ENCODE data around the gene ADGRA1. TPM values are rescaled to one million over a fixed set of nuclear protein-coding genes. Genes with fewer than 3 reads are reported as not detected.

Gene ADGRA1
- total RNA-seq, 4 donors from 2014 or later = not detected

GRCh38 chr10:133116455-133116854, 28.7 kb downstream of the ADGRA1 start:
- DNase-seq = no peak
- TF ChIP-seq POLR2A (IDR thresholded peaks at IDR 0.05) = no peak
- no peak for TF ChIP-seq CTCF (IDR thresholded peaks at IDR 0.05)
- H3K4me3 ChIP-seq = no peak overlapping the region
- H3K36me3 ChIP-seq = no peaks in the 10 kb centered on the region
- H3K27me3 ChIP-seq = no peaks in the 10 kb centered on the region
- no peaks in the 10 kb centered on the region for H3K9me3 ChIP-seq
- no peaks in the 10 kb centered on the region for H3K4me1 ChIP-seq
- no peak overlapping the region for H3K27ac ChIP-seq

- Histone ChIP-seq H3K27ac (no peak overlapping the region), H3K4me3 (no peak overlapping the region), H3K27me3 (no peaks in the 10 kb centered on the region), H3K9me3 (no peaks in the 10 kb centered on the region), H3K36me3 (no peaks in the 10 kb centered on the region), H3K4me1 (no peaks in the 10 kb centered on the region)
- DNase-seq = no peak
- no peak for TF ChIP-seq CTCF (IDR thresholded peaks at IDR 0.05)
- TF ChIP-seq POLR2A (IDR thresholded peaks at IDR 0.05) = no peak
These were observed 29.4 kb downstream of the ADGRA1 start for GRCh38 chr10:133117036-133117687.

- Histone ChIP-seq H3K36me3 (no peaks in the 10 kb centered on the region), H3K27ac (no peak overlapping the region), H3K4me3 (no peak overlapping the region), H3K4me1 (no peaks in the 10 kb centered on the region), H3K27me3 (no peaks in the 10 kb centered on the region), H3K9me3 (no peaks in the 10 kb centered on the region)
- no peak for DNase-seq
- no peak for TF ChIP-seq POLR2A (IDR thresholded peaks at IDR 0.05)
- TF ChIP-seq CTCF (IDR thresholded peaks at IDR 0.05) = no peak
These were observed 30.0 kb downstream of the ADGRA1 start for GRCh38 chr10:133117688-133118071.

GRCh38 chr10:133121479-133121878, 33.8 kb downstream of the ADGRA1 start:
- H3K4me1 ChIP-seq = no peaks in the 10 kb centered on the region
- no peaks in the 10 kb centered on the region for H3K9me3 ChIP-seq
- H3K4me3 ChIP-seq = no peak overlapping the region
- no peak for DNase-seq
- no peak overlapping the region for H3K27ac ChIP-seq
- H3K27me3 ChIP-seq = no peaks in the 10 kb centered on the region
- TF ChIP-seq CTCF (IDR thresholded peaks at IDR 0.05) = no peak
- TF ChIP-seq POLR2A (IDR thresholded peaks at IDR 0.05) = no peak
- H3K36me3 ChIP-seq = no peaks in the 10 kb centered on the region

- H3K9me3 ChIP-seq = no peaks in the 10 kb centered on the region
- TF ChIP-seq CTCF (IDR thresholded peaks at IDR 0.05) (no peak), POLR2A (IDR thresholded peaks at IDR 0.05) (no peak)
- no peaks in the 10 kb centered on the region for H3K27me3 ChIP-seq
- H3K27ac ChIP-seq = no peak overlapping the region
- H3K4me3 ChIP-seq = no peak overlapping the region
- no peaks in the 10 kb centered on the region for H3K4me1 ChIP-seq
- no peak for DNase-seq
- H3K36me3 ChIP-seq = no peaks in the 10 kb centered on the region
These were observed 34.6 kb downstream of the ADGRA1 start for GRCh38 chr10:133122171-133122935.
